HCT116 (cell line): ENCODE results near the gene DIP2B. TPM values are rescaled to one million over a fixed set of nuclear protein-coding genes. Genes with fewer than 3 reads are reported as not detected.

ENCODE experiments used
- ATAC-seq: fragments of 200-7000 bp; cut with Tn5 transposase; 2 replicates; pipeline ENCODE4 v1.9.1; 2020; ENCODE audit warnings: mild to moderate bottlenecking, moderate library complexity
- BruUV-seq: library from RNA; stranded (reverse); fragments of 400-500 nt; replicated peaks from 2 replicates; lab custom pipeline; 2021; lab: Mats Ljungman, UMichigan
- CTCF ChIA-PET: fragments of 300-600 bp; sonication (Branson Sonifier 250); formaldehyde crosslinking; loops from one replicate; lab custom pipeline; 2021; ENCODE audit warnings: antibody characterized with exemption; lab: Charles Lee
- POLR2A ChIA-PET: fragments of 300-600, 350-600 bp; sonication (Branson Sonifier 250); formaldehyde crosslinking; loops from one replicate; lab custom pipeline; 2021; ENCODE audit warnings: antibody characterized with exemption; lab: Charles Lee
- RAD21 ChIA-PET, 2 experiments: fragments of 300-600 bp; sonication (Branson Sonifier 250); formaldehyde crosslinking; loops; one replicate each; lab custom pipeline; 2023; ENCODE audit warnings: low total read pairs in 2 of 2; ENCODE audit not compliant: uncharacterized antibody in 2 of 2, unreplicated experiment in 2 of 2, low non-redundant PET in 1 of 2; lab: Charles Lee
- DNase-seq: peaks from one replicate; pipeline ENCODE4 v3.0.0-alpha.2; 2010; ENCODE audit warnings: low read depth, low spot score
- H2AFZ ChIP-seq: fragments of 200-600 bp; shearing (Covaris generic), sonication (generic); 2 replicates; pipeline ENCODE4 v1.6.1; 2017; ENCODE audit warnings: low read depth, mixed run types, mixed read lengths, antibody characterized with exemption, low read length; ENCODE audit not compliant: poor library complexity, severe bottlenecking
- H3K27ac ChIP-seq: 2 replicates; pipeline ENCODE4 v1.5.1; 2012; ENCODE audit warnings: low read depth, low read length
- H3K27me3 ChIP-seq: fragments of 200-600 bp; sonication (generic); 2 replicates; pipeline ENCODE4 v1.6.1; 2016; ENCODE audit warnings: mixed run types, low read length, mixed read lengths; ENCODE audit not compliant: insufficient read depth
- H3K36me3 ChIP-seq, 2 experiments: fragments of 200-500 bp in 1 of 2; fragments of 200-600 bp in 1 of 2; sonication (Bioruptor generic) in 1 of 2; sonication (generic) in 1 of 2; 2 replicates each; pipeline versions ENCODE4 v1.5.1 to v1.6.1; 2014 to 2016; ENCODE audit warnings: low read length in 2 of 2, inconsistent platforms in 1 of 2, mixed read lengths in 1 of 2, mixed run types in 1 of 2; ENCODE audit not compliant: insufficient read depth in 2 of 2, control insufficient read depth in 1 of 2
- H3K4me1 ChIP-seq, 2 experiments: fragments of 200-600 bp in 1 of 2; sonication (generic) in 1 of 2; 2 replicates each; pipeline versions ENCODE4 v1.5.1 to v1.6.1; 2012 to 2017; ENCODE audit warnings: low read length in 2 of 2, inconsistent platforms in 1 of 2, mild to moderate bottlenecking in 1 of 2, mixed read lengths in 1 of 2, mixed run types in 1 of 2, moderate library complexity in 1 of 2; ENCODE audit not compliant: insufficient read depth in 2 of 2, control insufficient read depth in 1 of 2
- H3K4me2 ChIP-seq: fragments of 200-600 bp; sonication (generic); 2 replicates; pipeline ENCODE4 v1.6.1; 2017; ENCODE audit warnings: mixed run types, low read length, mixed read lengths
- H3K4me3 ChIP-seq, 2 experiments: fragments of 200-600 bp in 1 of 2; sonication (generic) in 1 of 2; replicated peaks in 1 of 2; 2 replicates each; pipeline ENCODE4 v1.5.1; 2011 to 2016; ENCODE audit warnings: low read length in 2 of 2, control low read depth in 1 of 2, low read depth in 1 of 2, mild to moderate bottlenecking in 1 of 2, mixed read lengths in 1 of 2, mixed run types in 1 of 2
- H3K79me2 ChIP-seq: fragments of 200-600 bp; sonication (generic); 2 replicates; pipeline ENCODE4 v1.6.1; 2017; ENCODE audit warnings: mild to moderate bottlenecking, mixed run types, low read length, moderate library complexity, mixed read lengths; ENCODE audit not compliant: insufficient read depth
- H3K9ac ChIP-seq: fragments of 200-600 bp; sonication (generic); 2 replicates; pipeline ENCODE4 v1.6.1; 2016; ENCODE audit warnings: low read length, mixed read lengths
- H3K9me2 ChIP-seq: fragments of 200-600 bp; sonication (generic), shearing (Covaris generic); 2 replicates; pipeline ENCODE4 v1.6.1; 2017; ENCODE audit warnings: mixed run types, mild to moderate bottlenecking, moderate library complexity; ENCODE audit not compliant: insufficient read depth
- H3K9me3 ChIP-seq, 2 experiments: fragments of 200-500 bp in 1 of 2; fragments of 200-600 bp in 1 of 2; sonication (Bioruptor generic) in 1 of 2; sonication (generic) in 1 of 2; 2 replicates each; pipeline ENCODE4 v1.6.1; 2014 to 2017; ENCODE audit warnings: low read length in 2 of 2, mixed read lengths in 2 of 2, inconsistent platforms in 1 of 2, low read depth in 1 of 2, mild to moderate bottlenecking in 1 of 2, mixed run types in 1 of 2, moderate library complexity in 1 of 2; ENCODE audit not compliant: control insufficient read depth in 1 of 2, insufficient read depth in 1 of 2
- H4K20me1 ChIP-seq: fragments of 200-600 bp; sonication (generic), shearing (Covaris generic); 2 replicates; pipeline ENCODE4 v1.6.1; 2017; ENCODE audit warnings: mixed run types, mild to moderate bottlenecking, moderate library complexity; ENCODE audit not compliant: insufficient read depth
- CBX3 ChIP-seq: IDR thresholded peaks from 2 replicates; pipeline ENCODE4 v1.6.1; 2012; ENCODE audit warnings: low read depth
- EGR1 ChIP-seq: IDR thresholded peaks from 2 replicates; pipeline ENCODE4 v1.6.1; 2012; ENCODE audit warnings: low read depth
- EZH2phosphoT487 ChIP-seq: fragments of 200-600 bp; IDR thresholded peaks from 2 replicates; pipeline ENCODE4 v1.6.1; 2018; ENCODE audit warnings: antibody characterized with exemption, borderline replicate concordance
- JUND ChIP-seq: IDR thresholded peaks from 2 replicates; pipeline ENCODE4 v1.6.1; 2012
- POLR2A ChIP-seq: IDR thresholded peaks from 2 replicates; pipeline ENCODE4 v1.7.0; 2011; ENCODE audit warnings: borderline replicate concordance; ENCODE audit not compliant: insufficient read depth, insufficient read length; ENCODE audit errors: extremely low read depth
- POLR2AphosphoS5 ChIP-seq: IDR thresholded peaks from 2 replicates; pipeline ENCODE4 v1.6.1; 2011; ENCODE audit warnings: mild to moderate bottlenecking, low read depth, low read length, moderate library complexity
- RAD21 ChIP-seq: IDR thresholded peaks from 2 replicates; pipeline ENCODE4 v1.6.1; 2012; ENCODE audit warnings: low read depth, mild to moderate bottlenecking
- SIN3A ChIP-seq: IDR thresholded peaks from 2 replicates; pipeline ENCODE4 v1.6.1; 2012; ENCODE audit warnings: low read depth
- SP1 ChIP-seq: IDR thresholded peaks from 2 replicates; pipeline ENCODE4 v1.6.1; 2012; ENCODE audit warnings: low read depth
- TCF7L2 ChIP-seq: IDR thresholded peaks from 2 replicates; pipeline ENCODE4 v1.7.0; 2011; ENCODE audit warnings: borderline replicate concordance, inconsistent platforms; ENCODE audit not compliant: insufficient read depth, insufficient read length; ENCODE audit errors: extremely low read depth
- intact Hi-C: fragments of 100-400 bp; cut with micrococcal nuclease; formaldehyde crosslinking; loops from 2 replicates; pipeline ENCODE4 v1.10.0; 2022
- total RNA-seq: library from RNA; stranded (reverse); gene quantifications from one replicate; pipeline ENCODE4 v1.2.1, GENCODE V29; 2021; ENCODE audit not compliant: unreplicated experiment
- TF ChIP-seq, protein P1 (sequence below): IDR thresholded peaks from 2 replicates; pipeline ENCODE4 v1.6.1; 2012
- TF ChIP-seq, protein P2 (sequence below), 3 experiments: fragments of 200-600 bp in 1 of 3; sonication (generic) in 1 of 3; IDR thresholded peaks in 2 of 3; conservative IDR thresholded peaks in 1 of 3; 2 replicates each; pipeline ENCODE4 v1.5.1; 2012 to 2017; ENCODE audit warnings: low read depth in 2 of 3, low read length in 2 of 3, antibody characterized with exemption in 1 of 3, borderline replicate concordance in 1 of 3, control low read depth in 1 of 3, mild to moderate bottlenecking in 1 of 3, mixed read lengths in 1 of 3, mixed run types in 1 of 3, moderate library complexity in 1 of 3; ENCODE audit not compliant: insufficient read depth in 1 of 3
- TF ChIP-seq, protein P3 (sequence below): IDR thresholded peaks from 2 replicates; pipeline ENCODE4 v1.6.1; 2011; ENCODE audit warnings: mild to moderate bottlenecking, low read length, moderate library complexity; ENCODE audit not compliant: insufficient replicate concordance; ENCODE audit errors: extremely low read depth

DIP2B gene
- total RNA-seq, 1 experiment from 2014 or later = 32.3 TPM

GRCh38 chr12:50508970-50509663 lies 4.3 kb downstream of the DIP2B start:
- Histone ChIP-seq H3K27me3 (no peaks in the 10 kb centered on the region), H3K9me2 (no peaks in the 10 kb centered on the region), H3K9ac (no peak overlapping the region), H3K27ac (no peak overlapping the region), H3K79me2 (peaks cover 84% of the 10 kb centered on the region), H4K20me1 (no peaks in the 10 kb centered on the region), H3K36me3 (no peaks in the 10 kb centered on the region), H3K9me3 (no peaks in the 10 kb centered on the region)
- no TSS peak for BruUV-seq
- POLR2A ChIA-PET = interaction anchor here (1.0 kb wide), 1 partner anchor 112 kb away, joined by 4 read pairs; no protein-coding TSS in a partner anchor
- DNase-seq = no peak
- TF ChIP-seq EGR1 (no peak), JUND (no peak), POLR2AphosphoS5 (no peak), SIN3A (no peak), TCF7L2 (no peak), EZH2phosphoT487 (no peak), SP1 (no peak), RAD21 (no peak), POLR2A (no peak), CBX3 (no peak)
- TF ChIP-seq, protein P1, sequence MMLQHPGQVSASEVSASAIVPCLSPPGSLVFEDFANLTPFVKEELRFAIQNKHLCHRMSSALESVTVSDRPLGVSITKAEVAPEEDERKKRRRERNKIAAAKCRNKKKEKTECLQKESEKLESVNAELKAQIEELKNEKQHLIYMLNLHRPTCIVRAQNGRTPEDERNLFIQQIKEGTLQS = no peak
- TF ChIP-seq, protein P2, sequence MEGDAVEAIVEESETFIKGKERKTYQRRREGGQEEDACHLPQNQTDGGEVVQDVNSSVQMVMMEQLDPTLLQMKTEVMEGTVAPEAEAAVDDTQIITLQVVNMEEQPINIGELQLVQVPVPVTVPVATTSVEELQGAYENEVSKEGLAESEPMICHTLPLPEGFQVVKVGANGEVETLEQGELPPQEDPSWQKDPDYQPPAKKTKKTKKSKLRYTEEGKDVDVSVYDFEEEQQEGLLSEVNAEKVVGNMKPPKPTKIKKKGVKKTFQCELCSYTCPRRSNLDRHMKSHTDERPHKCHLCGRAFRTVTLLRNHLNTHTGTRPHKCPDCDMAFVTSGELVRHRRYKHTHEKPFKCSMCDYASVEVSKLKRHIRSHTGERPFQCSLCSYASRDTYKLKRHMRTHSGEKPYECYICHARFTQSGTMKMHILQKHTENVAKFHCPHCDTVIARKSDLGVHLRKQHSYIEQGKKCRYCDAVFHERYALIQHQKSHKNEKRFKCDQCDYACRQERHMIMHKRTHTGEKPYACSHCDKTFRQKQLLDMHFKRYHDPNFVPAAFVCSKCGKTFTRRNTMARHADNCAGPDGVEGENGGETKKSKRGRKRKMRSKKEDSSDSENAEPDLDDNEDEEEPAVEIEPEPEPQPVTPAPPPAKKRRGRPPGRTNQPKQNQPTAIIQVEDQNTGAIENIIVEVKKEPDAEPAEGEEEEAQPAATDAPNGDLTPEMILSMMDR (IDR thresholded peaks at IDR 0.05 in 2 of 3, conservative IDR thresholded peaks at IDR 0.05 in 1 of 3; ENCODE audit: borderline replicate concordance in 1 of 3, insufficient read depth in 1 of 3, low read depth in 2 of 3, low read length in 2 of 3) = no peak
- TF ChIP-seq, protein P3, sequence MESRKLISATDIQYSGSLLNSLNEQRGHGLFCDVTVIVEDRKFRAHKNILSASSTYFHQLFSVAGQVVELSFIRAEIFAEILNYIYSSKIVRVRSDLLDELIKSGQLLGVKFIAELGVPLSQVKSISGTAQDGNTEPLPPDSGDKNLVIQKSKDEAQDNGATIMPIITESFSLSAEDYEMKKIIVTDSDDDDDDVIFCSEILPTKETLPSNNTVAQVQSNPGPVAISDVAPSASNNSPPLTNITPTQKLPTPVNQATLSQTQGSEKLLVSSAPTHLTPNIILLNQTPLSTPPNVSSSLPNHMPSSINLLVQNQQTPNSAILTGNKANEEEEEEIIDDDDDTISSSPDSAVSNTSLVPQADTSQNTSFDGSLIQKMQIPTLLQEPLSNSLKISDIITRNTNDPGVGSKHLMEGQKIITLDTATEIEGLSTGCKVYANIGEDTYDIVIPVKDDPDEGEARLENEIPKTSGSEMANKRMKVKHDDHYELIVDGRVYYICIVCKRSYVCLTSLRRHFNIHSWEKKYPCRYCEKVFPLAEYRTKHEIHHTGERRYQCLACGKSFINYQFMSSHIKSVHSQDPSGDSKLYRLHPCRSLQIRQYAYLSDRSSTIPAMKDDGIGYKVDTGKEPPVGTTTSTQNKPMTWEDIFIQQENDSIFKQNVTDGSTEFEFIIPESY = no peak
- TF ChIP-seq, all 23 proteins: peak for 0
- Histone ChIP-seq H3K4me1 (peaks cover 0 to 21% of the 10 kb centered on the region in 2 experiments; a peak in 3 of 4 replicates), H2AFZ (no peak overlapping the region), H3K4me2 (no peak overlapping the region), H3K4me3 (no peak overlapping the region)
- CTCF ChIA-PET = interaction anchor here (1.3 to 1.5 kb wide), 2 partner anchors 129 to 222 kb away, joined by 3 to 6 read pairs; no protein-coding TSS in a partner anchor
- intact Hi-C loops = loop anchor here (10.0 kb wide), 1 partner anchor 836 kb away; the partner anchor contains the start of gene CELA1
- RAD21 ChIA-PET = interaction anchor here in 1 of 2 experiments (1.1 kb wide), 1 partner anchor 129 kb away, joined by 3 read pairs; no protein-coding TSS in a partner anchor
- ATAC-seq = no peak
